ENCODE results near the gene PLEK2.

PLEK2 gene

DNA sequence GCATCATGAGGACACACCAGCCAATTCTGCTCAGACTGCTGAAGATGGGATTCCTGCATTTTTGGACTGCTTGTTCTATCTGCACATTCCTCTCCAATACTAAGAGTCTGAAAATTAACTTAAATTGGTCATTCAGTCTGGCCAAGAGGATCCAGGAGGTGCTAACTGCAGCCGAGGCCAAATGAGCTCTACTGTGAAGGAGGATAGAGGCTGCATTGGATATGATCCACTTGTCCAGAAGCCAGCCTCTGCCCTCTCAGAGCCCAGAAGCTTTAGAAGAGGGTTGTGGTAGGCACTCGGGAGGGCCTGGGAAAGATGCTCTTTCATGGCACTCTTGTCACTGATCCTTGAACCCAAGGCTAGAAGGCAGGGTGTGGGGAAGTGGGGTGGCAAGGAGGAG, 37.1 kb upstream of the PLEK2 start:
- Histone ChIP-seq H3K79me2 (ENCODE audit: control insufficient read depth, low read length) (no peaks in the 10 kb centered on the region), H4K20me1 (ENCODE audit: control insufficient read depth, insufficient read depth, low read depth, low read length) (no peaks in the 10 kb centered on the region), H3K9me3 (ENCODE audit: control insufficient read depth, insufficient read depth, low read length) (no peaks in the 10 kb centered on the region), H3K27me3 (ENCODE audit: control insufficient read depth, low read length) (peaks cover 10% of the 10 kb centered on the region), H3K4me3 (ENCODE audit: low read length) (no peak overlapping the region), H3K4me2 (ENCODE audit: low read length) (no peak overlapping the region), H3F3A (ENCODE audit: control insufficient read depth, insufficient read depth) (no peaks in the 10 kb centered on the region), H3K27ac (ENCODE audit: low read depth, low read length) (no peak overlapping the region), H3K4me1 (ENCODE audit: control insufficient read depth, low read length) (no peaks in the 10 kb centered on the region), H3K9me2 (replicated peaks; ENCODE audit: control insufficient read depth, low read length) (no peaks in the 10 kb centered on the region), H3K36me3 (ENCODE audit: control insufficient read depth, low read length) (no peaks in the 10 kb centered on the region)
- no peak for TF ChIP-seq EZH2phosphoT487 (IDR thresholded peaks at IDR 0.05; ENCODE audit: borderline replicate concordance, low read length)
- TF ChIP-seq, protein P1, sequence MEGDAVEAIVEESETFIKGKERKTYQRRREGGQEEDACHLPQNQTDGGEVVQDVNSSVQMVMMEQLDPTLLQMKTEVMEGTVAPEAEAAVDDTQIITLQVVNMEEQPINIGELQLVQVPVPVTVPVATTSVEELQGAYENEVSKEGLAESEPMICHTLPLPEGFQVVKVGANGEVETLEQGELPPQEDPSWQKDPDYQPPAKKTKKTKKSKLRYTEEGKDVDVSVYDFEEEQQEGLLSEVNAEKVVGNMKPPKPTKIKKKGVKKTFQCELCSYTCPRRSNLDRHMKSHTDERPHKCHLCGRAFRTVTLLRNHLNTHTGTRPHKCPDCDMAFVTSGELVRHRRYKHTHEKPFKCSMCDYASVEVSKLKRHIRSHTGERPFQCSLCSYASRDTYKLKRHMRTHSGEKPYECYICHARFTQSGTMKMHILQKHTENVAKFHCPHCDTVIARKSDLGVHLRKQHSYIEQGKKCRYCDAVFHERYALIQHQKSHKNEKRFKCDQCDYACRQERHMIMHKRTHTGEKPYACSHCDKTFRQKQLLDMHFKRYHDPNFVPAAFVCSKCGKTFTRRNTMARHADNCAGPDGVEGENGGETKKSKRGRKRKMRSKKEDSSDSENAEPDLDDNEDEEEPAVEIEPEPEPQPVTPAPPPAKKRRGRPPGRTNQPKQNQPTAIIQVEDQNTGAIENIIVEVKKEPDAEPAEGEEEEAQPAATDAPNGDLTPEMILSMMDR (IDR thresholded peaks at IDR 0.05; ENCODE audit: low read depth, low read length, poor library complexity, severe bottlenecking), result no peak

DNA sequence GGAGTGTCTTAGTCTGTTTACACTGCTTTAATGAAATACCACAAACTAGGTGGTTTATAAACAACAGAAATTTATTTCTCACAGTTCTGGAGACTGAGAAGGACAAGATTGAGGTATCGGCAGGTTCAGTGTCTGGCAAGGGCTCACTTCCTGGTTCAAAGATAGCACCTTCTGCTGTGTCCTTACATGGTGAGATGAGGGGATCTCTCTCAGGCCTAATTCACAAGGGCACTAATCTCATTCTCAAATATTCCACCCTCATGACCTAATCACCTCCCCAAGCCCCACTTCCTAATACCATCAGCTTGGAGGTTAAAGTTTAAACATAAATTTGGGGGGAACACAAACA, 35.0 kb upstream of the PLEK2 start:
- H3K4me2 ChIP-seq (ENCODE audit: low read length), result no peak overlapping the region
- no peaks in the 10 kb centered on the region for H3K9me2 ChIP-seq (replicated peaks; ENCODE audit: control insufficient read depth, low read length)
- no peak overlapping the region for H3K27ac ChIP-seq (ENCODE audit: low read depth, low read length)
- no peaks in the 10 kb centered on the region for H3K9me3 ChIP-seq (ENCODE audit: control insufficient read depth, insufficient read depth, low read length)
- H3K36me3 ChIP-seq (ENCODE audit: control insufficient read depth, low read length), result no peaks in the 10 kb centered on the region
- H3F3A ChIP-seq (ENCODE audit: control insufficient read depth, insufficient read depth), result no peaks in the 10 kb centered on the region
- H3K27me3 ChIP-seq (ENCODE audit: control insufficient read depth, low read length), result peaks cover 8% of the 10 kb centered on the region; the same call in 1 of the 2 replicates
- no peaks in the 10 kb centered on the region for H3K79me2 ChIP-seq (ENCODE audit: control insufficient read depth, low read length)
- H3K4me1 ChIP-seq (ENCODE audit: control insufficient read depth, low read length), result no peaks in the 10 kb centered on the region
- no peak overlapping the region for H3K4me3 ChIP-seq (ENCODE audit: low read length)
- TF ChIP-seq, protein P1 (IDR thresholded peaks at IDR 0.05; ENCODE audit: low read depth, low read length, poor library complexity, severe bottlenecking), result no peak
- TF ChIP-seq EZH2phosphoT487 (IDR thresholded peaks at IDR 0.05; ENCODE audit: borderline replicate concordance, low read length), result no peak
- no peaks in the 10 kb centered on the region for H4K20me1 ChIP-seq (ENCODE audit: control insufficient read depth, insufficient read depth, low read depth, low read length)

DNA sequence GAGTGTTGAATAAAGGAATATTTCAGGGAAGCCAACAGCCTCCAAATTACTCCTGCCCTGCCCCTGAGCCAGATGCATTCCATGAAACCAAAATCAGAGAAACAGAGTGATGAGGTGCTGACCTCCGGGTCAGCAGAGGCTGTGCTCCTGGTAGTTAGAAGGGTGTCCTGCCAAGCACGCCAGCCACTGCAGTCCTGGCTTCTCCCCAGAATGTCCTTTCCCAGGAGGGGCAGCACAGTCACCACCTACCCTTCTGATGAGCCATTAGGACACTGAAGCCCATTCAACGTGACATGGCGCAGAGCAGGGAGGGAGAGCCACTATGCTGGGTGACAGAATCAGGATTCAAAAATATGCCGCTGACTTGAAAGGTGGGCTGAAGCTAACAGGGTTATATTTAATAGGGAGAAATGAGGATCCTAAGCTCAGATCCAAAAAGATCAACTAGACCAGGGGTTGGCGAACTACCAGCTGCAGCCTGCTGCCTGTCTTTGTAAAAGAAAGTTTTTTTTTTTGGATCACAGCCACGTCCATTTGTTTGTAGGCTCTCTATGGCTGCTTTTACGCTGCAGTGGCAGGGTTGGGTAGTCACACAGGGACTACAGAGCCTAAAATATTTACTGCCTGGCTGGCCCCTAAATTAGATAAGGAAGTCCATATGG, 34.5 kb upstream of the PLEK2 start:
- TF ChIP-seq, protein P1 (IDR thresholded peaks at IDR 0.05; ENCODE audit: low read depth, low read length, poor library complexity, severe bottlenecking), result no peak
- no peak for TF ChIP-seq EZH2phosphoT487 (IDR thresholded peaks at IDR 0.05; ENCODE audit: borderline replicate concordance, low read length)
- H3K9me3 ChIP-seq (ENCODE audit: control insufficient read depth, insufficient read depth, low read length), result no peaks in the 10 kb centered on the region
- no peak overlapping the region for H3K4me3 ChIP-seq (ENCODE audit: low read length)
- H3K36me3 ChIP-seq (ENCODE audit: control insufficient read depth, low read length), result no peaks in the 10 kb centered on the region
- no peaks in the 10 kb centered on the region for H3K4me1 ChIP-seq (ENCODE audit: control insufficient read depth, low read length)
- H3K27me3 ChIP-seq (ENCODE audit: control insufficient read depth, low read length), result peaks cover 8% of the 10 kb centered on the region; the same call in 1 of the 2 replicates
- H3K27ac ChIP-seq (ENCODE audit: low read depth, low read length), result no peak overlapping the region
- no peaks in the 10 kb centered on the region for H3K9me2 ChIP-seq (replicated peaks; ENCODE audit: control insufficient read depth, low read length)
- no peak overlapping the region for H3K4me2 ChIP-seq (ENCODE audit: low read length)
- no peaks in the 10 kb centered on the region for H3K79me2 ChIP-seq (ENCODE audit: control insufficient read depth, low read length)
- H4K20me1 ChIP-seq (ENCODE audit: control insufficient read depth, insufficient read depth, low read depth, low read length), result no peaks in the 10 kb centered on the region
- no peaks in the 10 kb centered on the region for H3F3A ChIP-seq (ENCODE audit: control insufficient read depth, insufficient read depth)

All from DOHH2 (cell line).